Activated gamma-delta T cell (primary cell): ENCODE results near the gene WSB2.

Experiments used
- DNase-seq: peaks from one replicate; lab custom pipeline; 2025; lab: John Stamatoyannopoulos, UW

The WSB2 gene

DNA sequence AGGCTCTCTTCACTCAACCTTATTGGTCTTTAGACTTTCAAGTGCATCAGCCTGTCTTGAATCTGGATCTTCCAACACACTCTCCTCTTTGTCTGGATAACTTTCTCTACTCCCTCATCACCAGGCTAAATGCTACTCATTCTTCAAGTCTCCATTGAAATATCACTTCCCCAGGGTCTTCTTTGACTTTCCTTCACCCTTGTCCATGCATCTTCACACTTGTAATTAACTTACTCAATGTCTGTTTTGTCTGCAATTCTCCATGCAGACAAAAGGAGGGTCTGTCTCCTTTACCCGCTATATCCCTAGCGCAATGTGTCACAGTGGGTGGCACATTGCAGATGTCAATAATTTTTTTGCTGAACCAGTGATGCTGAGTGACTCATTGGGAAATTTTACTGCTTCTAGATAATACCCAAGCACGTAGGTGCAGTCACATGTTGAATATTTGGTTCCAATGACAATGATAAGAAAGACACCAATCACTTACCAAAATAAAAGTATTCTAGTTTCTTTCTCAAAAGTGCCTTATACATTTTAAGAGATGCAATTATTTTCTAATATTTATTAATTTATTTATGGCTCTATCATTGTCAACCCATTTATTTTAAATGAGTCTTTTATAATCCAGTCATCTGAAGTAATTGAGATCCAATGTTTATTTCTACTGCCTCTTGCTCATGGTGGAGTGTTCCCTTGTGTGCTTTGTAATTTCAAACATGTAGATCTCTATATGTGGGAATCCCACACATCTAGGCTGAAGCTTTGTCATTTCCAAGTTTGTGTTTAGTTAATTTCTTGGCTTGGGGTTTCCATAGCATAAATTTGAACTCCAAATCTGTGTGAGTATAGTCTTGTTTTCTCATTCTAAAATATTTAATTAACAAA, 66.2 kb downstream of the WSB2 start:
- DNase-seq = no peak

DNA sequence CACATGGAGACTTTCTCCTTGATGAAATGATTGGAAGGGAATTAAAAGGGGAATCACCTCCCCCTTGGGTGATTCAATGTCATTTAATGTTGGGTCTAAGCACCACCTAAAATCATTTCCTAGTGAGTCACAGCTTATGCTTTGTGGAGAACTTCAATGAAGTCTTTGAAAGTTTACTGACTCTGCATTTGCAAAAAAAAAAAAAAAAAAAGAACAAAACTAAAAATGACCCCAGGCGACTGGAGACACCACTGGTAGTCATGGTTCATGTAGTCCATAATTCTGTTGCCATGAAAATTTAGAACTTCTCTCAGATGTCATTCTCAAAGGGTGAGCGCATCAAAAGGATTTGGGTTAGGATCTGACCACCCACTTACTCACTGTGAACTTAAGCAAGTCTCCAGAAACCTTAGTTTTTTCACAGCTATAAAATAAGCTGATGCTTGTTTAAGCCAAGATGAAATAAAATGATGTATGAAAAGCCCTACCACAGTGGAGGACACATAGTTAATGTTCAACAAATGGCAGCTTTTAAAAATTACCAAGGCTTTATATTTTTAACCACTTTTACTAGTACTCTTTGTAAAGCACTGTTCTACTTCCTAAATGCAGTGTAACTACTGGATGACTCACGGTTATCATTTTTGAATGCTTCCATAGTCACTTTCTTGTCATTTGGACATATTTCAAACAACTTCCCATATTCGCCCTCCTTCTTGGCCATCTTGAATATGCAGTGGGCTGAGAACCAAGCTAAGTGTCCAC, 74.1 kb downstream of the WSB2 start:
- no peak for DNase-seq

DNA sequence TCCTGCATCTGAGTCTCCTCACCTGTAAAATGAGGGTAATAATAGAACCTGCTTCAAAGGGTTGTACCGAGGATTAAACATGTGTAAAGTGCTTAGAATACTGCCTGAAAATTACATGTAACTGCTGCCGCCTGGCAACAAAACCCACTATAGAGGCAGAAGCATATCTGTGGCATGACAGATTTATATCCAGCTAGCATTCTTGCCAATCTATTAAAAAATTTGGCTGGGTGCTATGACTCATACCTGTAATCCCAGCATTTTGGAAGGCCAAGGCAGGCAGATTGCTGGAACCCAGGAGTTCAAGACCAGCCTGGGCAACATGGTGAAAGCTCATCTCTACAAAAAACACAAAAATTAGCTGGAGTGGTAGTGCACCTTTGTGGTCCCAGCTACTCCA, 75.8 kb downstream of the WSB2 start:
- DNase-seq = no peak
